Fibroblast of pulmonary artery (primary cell): ENCODE measurements around the gene UBE2D3.
A peak's percentile ranks its signal among the peaks of the same experiment; 100 is the strongest.

Experiments
- DNase-seq: peaks from one replicate; pipeline ENCODE4 v3.0.0-alpha.2; 2010; ENCODE audit warnings: low read depth
- H3K4me3 ChIP-seq: replicated peaks from 2 replicates; pipeline ENCODE4 v1.5.1; 2011; ENCODE audit warnings: low read depth, mild to moderate bottlenecking, control low read depth, low read length, moderate library complexity
- TF ChIP-seq, protein P1 (sequence below): IDR thresholded peaks from 2 replicates; pipeline ENCODE4 v1.5.1; 2011; ENCODE audit warnings: mild to moderate bottlenecking, control low read depth, low read length, inconsistent platforms; ENCODE audit errors: missing control alignments

UBE2D3 gene

DNA sequence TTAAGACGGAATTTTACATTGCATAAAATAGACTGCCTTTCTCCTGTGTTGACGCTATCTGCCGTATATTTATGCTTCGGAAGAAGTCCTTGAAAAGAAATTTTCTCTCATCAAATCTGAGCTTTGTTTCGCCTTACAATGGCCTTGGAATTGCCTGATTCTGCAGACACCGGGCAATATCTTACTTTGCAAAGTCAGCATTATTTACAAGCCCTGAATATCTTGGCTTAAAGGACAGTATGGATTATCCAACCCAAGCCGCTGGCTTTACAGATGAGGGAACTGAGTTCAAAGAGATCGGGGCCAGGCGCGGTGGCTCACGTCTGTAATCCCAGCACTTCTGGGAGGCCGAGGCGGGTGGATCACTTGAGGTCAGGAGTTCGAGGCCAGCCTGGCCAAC lies 65.4 kb downstream of the UBE2D3 start:
- TF ChIP-seq, protein P1, sequence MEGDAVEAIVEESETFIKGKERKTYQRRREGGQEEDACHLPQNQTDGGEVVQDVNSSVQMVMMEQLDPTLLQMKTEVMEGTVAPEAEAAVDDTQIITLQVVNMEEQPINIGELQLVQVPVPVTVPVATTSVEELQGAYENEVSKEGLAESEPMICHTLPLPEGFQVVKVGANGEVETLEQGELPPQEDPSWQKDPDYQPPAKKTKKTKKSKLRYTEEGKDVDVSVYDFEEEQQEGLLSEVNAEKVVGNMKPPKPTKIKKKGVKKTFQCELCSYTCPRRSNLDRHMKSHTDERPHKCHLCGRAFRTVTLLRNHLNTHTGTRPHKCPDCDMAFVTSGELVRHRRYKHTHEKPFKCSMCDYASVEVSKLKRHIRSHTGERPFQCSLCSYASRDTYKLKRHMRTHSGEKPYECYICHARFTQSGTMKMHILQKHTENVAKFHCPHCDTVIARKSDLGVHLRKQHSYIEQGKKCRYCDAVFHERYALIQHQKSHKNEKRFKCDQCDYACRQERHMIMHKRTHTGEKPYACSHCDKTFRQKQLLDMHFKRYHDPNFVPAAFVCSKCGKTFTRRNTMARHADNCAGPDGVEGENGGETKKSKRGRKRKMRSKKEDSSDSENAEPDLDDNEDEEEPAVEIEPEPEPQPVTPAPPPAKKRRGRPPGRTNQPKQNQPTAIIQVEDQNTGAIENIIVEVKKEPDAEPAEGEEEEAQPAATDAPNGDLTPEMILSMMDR = no peak
- H3K4me3 ChIP-seq = no peak overlapping the region
- no peak for DNase-seq

GRCh38 chr4:102761296-102761701 lies 66.1 kb downstream of the UBE2D3 start:
- DNase-seq = peak; percentile 21
- H3K4me3 ChIP-seq = peak overlapping the region; percentile 75
- TF ChIP-seq, protein P1 = no peak

- peak within 1 kb of the TSS; percentile 75 for H3K4me3 ChIP-seq
- TF ChIP-seq, protein P1 = no peak
- peak; percentile 71 for DNase-seq
These were observed 66.6 kb downstream of the UBE2D3 start, which contains the start of gene MANBA for GRCh38 chr4:102760645-102761295. Gene MANBA, minus strand, starts transcription at chr4:102760968. Its CDS starts 74 bp downstream, at chr4:102760894.

DNA sequence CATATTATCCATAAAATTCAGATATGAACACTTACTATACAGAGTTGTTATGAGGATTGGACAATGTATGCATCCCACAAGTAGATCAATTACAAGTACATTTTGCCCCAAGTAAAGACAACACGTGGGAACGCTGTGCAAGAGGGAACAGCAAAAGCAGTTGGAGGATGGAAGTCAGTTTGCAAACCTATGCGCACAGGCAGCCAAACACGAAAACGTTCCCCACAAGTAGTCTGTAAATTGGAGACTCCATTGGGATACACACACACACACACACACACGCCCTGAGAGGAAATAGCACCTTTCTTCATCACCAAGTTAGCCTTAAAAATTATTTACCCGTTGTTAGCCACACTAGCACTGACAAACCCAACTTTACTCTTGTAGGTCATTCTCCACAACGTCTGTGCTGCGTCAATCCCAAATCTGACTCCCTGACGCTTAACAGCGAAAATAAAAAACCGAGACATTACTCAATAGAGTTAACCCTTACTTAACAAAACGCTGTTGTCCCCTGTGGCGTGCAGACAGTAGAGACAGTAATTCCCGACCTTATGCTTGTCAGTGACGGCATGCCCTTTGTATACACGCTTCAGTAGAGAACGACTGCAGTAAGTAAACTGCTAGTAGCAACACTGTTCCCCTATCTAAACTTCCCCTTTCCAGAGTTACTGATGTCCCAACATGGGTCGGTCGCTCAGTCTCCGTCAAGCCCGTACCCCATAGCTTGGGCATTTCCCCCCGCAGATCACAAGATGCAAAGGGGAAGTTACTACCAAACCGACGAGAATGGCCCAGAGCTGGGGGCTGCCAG lies 67.3 kb downstream of the UBE2D3 start:
- peak overlapping the region; percentile 75 for H3K4me3 ChIP-seq
- TF ChIP-seq, protein P1 = no peak
- DNase-seq = peak; percentile 68

DNA sequence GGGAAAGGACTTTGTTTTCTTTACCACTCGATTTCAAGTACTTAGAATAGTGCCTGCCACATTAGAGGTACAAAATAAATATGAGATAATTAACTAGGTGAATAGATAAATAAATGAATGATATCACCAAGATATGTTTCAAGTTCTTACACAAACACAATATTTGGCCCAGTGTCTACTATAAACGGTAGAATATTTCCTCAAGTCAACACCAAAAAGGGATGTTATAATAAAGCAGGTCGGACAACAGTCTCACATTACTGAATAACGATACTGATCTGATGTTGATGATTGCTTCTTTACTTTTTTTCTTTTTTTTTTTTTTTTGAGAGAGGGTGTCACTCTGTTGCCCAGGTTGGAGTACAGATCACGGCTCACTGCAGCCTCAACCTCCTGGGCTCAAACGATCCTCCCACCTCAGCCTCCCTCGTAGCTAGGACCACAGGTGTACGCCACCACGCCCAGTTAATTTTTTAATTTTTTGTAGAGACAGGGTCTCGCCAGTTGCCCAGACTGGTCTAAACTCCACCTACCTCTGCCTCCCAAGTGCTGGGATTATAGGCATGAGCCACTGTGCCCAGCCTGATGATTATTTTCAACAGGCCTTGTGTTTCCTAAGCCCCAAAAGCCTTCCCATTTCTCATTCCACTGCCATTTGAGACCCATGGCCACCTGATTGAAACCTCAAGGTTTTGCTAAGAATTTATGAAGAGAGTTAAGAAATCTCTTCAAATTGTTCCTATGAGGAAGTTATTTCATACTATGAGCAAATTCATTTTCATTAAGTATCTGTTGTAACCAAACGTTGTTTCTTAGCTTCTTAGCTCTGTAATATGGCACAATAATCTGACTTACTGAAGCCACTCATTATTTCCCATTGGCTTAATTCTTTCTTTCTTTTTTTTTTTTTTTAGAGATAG lies 68.8 kb downstream of the UBE2D3 start:
- TF ChIP-seq, protein P1 = no peak
- DNase-seq = no peak
- H3K4me3 ChIP-seq = no peak overlapping the region

DNA sequence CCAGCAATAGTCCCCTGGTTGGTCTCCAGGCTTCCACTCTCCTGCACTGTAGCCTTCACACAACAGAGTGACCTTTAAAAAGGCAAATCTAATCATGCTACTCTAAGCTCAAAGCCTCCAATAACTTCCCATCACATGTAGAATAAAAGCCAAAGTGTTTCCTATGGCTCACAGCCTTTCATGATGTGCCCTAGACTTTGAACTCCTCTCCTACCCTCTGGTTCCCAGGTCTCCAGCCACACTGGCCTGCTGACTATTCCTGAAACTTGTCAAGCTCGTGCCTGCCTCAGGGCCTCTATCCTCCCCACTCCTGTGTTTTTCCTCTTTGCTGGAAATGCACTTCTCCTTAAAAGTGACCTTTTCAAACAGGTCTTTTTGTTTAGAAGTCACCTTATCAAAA lies 69.7 kb downstream of the UBE2D3 start:
- DNase-seq = no peak
- H3K4me3 ChIP-seq = no peak overlapping the region
- TF ChIP-seq, protein P1 = no peak
